ENCODE data around the gene C6orf47. TPM values are rescaled to one million over a fixed set of nuclear protein-coding genes. Genes with fewer than 3 reads are reported as not detected.
A peak's percentile ranks its signal among the peaks of the same experiment; 100 is the strongest.

The C6orf47 gene
- total and polyA plus RNA-seq, 2 of the 13 experiments (the other 11 are each of a cell fraction or from before 2014, with no cell fraction given) = 1.7 to 18.1 TPM

DNA sequence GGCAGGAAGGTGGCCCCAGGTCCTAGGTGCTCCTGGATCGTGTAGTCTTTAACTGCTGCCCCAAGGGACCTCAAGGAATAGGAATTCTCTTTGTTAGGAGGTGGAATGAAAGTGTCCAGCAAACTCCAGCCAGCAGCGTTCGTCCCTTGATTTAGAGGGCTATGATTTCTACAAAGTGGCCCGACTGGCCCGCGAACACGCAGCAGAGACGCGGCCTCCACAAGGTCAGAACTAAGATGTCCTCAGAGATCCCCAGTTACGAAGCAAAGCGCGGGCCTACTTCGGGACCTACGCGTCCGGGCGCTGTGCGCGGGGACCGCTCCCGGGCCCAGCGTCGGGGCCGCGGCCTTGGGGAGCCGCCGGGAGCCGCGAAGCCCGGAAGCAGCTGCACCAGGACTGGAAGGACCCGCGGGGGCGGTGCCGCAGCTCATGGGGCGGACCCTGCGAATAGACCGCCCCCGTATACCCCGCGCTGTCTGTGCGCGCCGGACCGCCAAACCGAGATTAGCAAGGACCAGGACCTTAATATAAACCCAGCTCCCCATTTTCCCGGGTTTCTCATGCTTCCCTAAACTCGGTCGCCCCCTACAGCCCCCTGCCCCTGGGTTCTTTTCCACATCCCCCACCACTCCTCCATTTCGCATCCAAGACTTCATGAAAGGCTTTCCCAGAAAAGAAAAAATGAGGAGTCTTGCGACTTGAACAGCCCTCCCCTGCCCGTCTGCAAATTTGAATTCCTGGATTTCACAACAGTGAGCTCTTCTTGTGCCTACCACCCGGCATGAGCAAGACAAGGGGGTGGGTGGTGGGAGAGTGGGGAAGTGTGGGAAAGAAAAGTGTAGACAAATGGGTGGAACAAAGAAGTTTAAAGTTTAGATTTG, at the start of gene C6orf47 (continued):
- TF ChIP-seq SAFB2 (CRISPR knock-in tag; IDR thresholded peaks at IDR 0.05; ENCODE audit: borderline replicate concordance, low read depth) (peak; percentile 96), ZNF75D (CRISPR knock-in tag; IDR thresholded peaks at IDR 0.05; ENCODE audit: borderline replicate concordance) (no peak), RFX3 (CRISPR knock-in tag; IDR thresholded peaks at IDR 0.05) (no peak), XRCC5 (optimal IDR thresholded peaks at IDR 0.05; ENCODE audit: low read length) (peak; percentile 75), SNAPC2 (CRISPR knock-in tag; IDR thresholded peaks at IDR 0.05) (peak; percentile 60; the same call in 1 of the 2 replicates), PTBP1 (IDR thresholded peaks at IDR 0.05; ENCODE audit: low read depth, low read length, poor library complexity, severe bottlenecking) (no peak), ZNF547 (CRISPR knock-in tag; IDR thresholded peaks at IDR 0.05) (peak; percentile 84; the same call in 1 of the 2 replicates), ZNF652 (CRISPR knock-in tag; IDR thresholded peaks at IDR 0.05; ENCODE audit: borderline replicate concordance, low read depth) (no peak), SP4 (CRISPR knock-in tag; IDR thresholded peaks at IDR 0.05) (peak; percentile 94), ZNF572 (CRISPR knock-in tag; IDR thresholded peaks at IDR 0.05) (no peak), FOXC1 (CRISPR knock-in tag; IDR thresholded peaks at IDR 0.05; ENCODE audit: borderline replicate concordance) (peak; percentile 91), ZFP37 (CRISPR knock-in tag; IDR thresholded peaks at IDR 0.05; ENCODE audit: borderline replicate concordance) (no peak), GABPB1 (CRISPR knock-in tag; IDR thresholded peaks at IDR 0.05) (peak; percentile 90), DMAP1 (CRISPR knock-in tag; IDR thresholded peaks at IDR 0.05) (peak; percentile 48; the same call in 1 of the 2 replicates), ZMAT3 (CRISPR knock-in tag; conservative IDR thresholded peaks at IDR 0.05) (peak; percentile 82; the same call in 1 of the 2 replicates), ZNF674 (CRISPR knock-in tag; IDR thresholded peaks at IDR 0.05; ENCODE audit: low read depth) (peak; percentile 44; the same call in 1 of the 2 replicates), NRL (CRISPR knock-in tag; IDR thresholded peaks at IDR 0.05; ENCODE audit: borderline replicate concordance) (peak; percentile 86), HOXA7 (CRISPR knock-in tag; IDR thresholded peaks at IDR 0.05) (no peak)
- TF ChIP-seq, protein P1, sequence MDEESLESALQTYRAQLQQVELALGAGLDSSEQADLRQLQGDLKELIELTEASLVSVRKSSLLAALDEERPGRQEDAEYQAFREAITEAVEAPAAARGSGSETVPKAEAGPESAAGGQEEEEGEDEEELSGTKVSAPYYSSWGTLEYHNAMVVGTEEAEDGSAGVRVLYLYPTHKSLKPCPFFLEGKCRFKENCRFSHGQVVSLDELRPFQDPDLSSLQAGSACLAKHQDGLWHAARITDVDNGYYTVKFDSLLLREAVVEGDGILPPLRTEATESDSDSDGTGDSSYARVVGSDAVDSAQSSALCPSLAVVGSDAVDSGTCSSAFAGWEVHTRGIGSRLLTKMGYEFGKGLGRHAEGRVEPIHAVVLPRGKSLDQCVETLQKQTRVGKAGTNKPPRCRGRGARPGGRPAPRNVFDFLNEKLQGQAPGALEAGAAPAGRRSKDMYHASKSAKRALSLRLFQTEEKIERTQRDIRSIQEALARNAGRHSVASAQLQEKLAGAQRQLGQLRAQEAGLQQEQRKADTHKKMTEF (CRISPR knock-in tag; IDR thresholded peaks at IDR 0.05) = peak; percentile 94
- TF ChIP-seq, protein P2, sequence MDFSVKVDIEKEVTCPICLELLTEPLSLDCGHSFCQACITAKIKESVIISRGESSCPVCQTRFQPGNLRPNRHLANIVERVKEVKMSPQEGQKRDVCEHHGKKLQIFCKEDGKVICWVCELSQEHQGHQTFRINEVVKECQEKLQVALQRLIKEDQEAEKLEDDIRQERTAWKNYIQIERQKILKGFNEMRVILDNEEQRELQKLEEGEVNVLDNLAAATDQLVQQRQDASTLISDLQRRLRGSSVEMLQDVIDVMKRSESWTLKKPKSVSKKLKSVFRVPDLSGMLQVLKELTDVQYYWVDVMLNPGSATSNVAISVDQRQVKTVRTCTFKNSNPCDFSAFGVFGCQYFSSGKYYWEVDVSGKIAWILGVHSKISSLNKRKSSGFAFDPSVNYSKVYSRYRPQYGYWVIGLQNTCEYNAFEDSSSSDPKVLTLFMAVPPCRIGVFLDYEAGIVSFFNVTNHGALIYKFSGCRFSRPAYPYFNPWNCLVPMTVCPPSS (IDR thresholded peaks at IDR 0.05) = no peak
- TF ChIP-seq, protein P3, sequence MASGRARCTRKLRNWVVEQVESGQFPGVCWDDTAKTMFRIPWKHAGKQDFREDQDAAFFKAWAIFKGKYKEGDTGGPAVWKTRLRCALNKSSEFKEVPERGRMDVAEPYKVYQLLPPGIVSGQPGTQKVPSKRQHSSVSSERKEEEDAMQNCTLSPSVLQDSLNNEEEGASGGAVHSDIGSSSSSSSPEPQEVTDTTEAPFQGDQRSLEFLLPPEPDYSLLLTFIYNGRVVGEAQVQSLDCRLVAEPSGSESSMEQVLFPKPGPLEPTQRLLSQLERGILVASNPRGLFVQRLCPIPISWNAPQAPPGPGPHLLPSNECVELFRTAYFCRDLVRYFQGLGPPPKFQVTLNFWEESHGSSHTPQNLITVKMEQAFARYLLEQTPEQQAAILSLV (CRISPR knock-in tag; IDR thresholded peaks at IDR 0.05; ENCODE audit: borderline replicate concordance) = peak; percentile 91
- TF ChIP-seq, protein P4, sequence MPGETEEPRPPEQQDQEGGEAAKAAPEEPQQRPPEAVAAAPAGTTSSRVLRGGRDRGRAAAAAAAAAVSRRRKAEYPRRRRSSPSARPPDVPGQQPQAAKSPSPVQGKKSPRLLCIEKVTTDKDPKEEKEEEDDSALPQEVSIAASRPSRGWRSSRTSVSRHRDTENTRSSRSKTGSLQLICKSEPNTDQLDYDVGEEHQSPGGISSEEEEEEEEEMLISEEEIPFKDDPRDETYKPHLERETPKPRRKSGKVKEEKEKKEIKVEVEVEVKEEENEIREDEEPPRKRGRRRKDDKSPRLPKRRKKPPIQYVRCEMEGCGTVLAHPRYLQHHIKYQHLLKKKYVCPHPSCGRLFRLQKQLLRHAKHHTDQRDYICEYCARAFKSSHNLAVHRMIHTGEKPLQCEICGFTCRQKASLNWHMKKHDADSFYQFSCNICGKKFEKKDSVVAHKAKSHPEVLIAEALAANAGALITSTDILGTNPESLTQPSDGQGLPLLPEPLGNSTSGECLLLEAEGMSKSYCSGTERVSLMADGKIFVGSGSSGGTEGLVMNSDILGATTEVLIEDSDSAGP (CRISPR knock-in tag; IDR thresholded peaks at IDR 0.05; ENCODE audit: borderline replicate concordance) = peak; percentile 86
- TF ChIP-seq, protein P5, sequence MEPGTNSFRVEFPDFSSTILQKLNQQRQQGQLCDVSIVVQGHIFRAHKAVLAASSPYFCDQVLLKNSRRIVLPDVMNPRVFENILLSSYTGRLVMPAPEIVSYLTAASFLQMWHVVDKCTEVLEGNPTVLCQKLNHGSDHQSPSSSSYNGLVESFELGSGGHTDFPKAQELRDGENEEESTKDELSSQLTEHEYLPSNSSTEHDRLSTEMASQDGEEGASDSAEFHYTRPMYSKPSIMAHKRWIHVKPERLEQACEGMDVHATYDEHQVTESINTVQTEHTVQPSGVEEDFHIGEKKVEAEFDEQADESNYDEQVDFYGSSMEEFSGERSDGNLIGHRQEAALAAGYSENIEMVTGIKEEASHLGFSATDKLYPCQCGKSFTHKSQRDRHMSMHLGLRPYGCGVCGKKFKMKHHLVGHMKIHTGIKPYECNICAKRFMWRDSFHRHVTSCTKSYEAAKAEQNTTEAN (CRISPR knock-in tag; conservative IDR thresholded peaks at IDR 0.05) = peak; percentile 85

Measured in HepG2 (cell line).